Liver (tissue), 3 donors: Measurements from ENCODE around the gene PTTG1IP.

Source experiments
- ATF3 ChIP-seq: IDR thresholded peaks from 2 replicates; pipeline ENCODE4 v1.6.1; 2016; ENCODE audit warnings: antibody characterized with exemption
- CTCF ChIP-seq: fragments of 150-350 bp; IDR thresholded peaks from 2 replicates; pipeline ENCODE4 v1.5.1; 2017; ENCODE audit warnings: improper control_type of control experiment, low read depth, low read length; ENCODE audit not compliant: missing input control
- EGR1 ChIP-seq, 2 donors: IDR thresholded peaks; 2 replicates each; pipeline ENCODE4 v1.6.1; 2016 to 2018; ENCODE audit warnings: antibody characterized with exemption in 2 of 2, low read depth in 2 of 2
- FOXA1 ChIP-seq: IDR thresholded peaks from 2 replicates; pipeline ENCODE4 v1.6.1; 2016; ENCODE audit warnings: antibody characterized with exemption
- GABPA ChIP-seq, 2 donors: IDR thresholded peaks in 1 of 2; conservative IDR thresholded peaks in 1 of 2; 2 replicates each; pipeline ENCODE4 v1.6.1; 2016; ENCODE audit warnings: antibody characterized with exemption in 2 of 2, mild to moderate bottlenecking in 1 of 2, moderate library complexity in 1 of 2
- HNF4A ChIP-seq, 2 donors: conservative IDR thresholded peaks; 2 replicates each; pipeline ENCODE4 v1.6.1; 2016; ENCODE audit warnings: antibody characterized with exemption in 2 of 2, mild to moderate bottlenecking in 2 of 2
- JUND ChIP-seq, 2 donors: IDR thresholded peaks; 2 replicates each; pipeline ENCODE4 v1.6.1; 2016; ENCODE audit warnings: antibody characterized with exemption in 2 of 2
- NR2F2 ChIP-seq: IDR thresholded peaks from 2 replicates; pipeline ENCODE4 v1.6.1; 2016; ENCODE audit warnings: antibody characterized with exemption
- REST ChIP-seq: IDR thresholded peaks from 2 replicates; pipeline ENCODE4 v1.6.1; 2016; ENCODE audit warnings: antibody characterized with exemption, mild to moderate bottlenecking
- RXRA ChIP-seq, 2 donors: IDR thresholded peaks; 2 replicates each; pipeline ENCODE4 v1.6.1; 2017 to 2018; ENCODE audit warnings: antibody characterized with exemption in 2 of 2, mild to moderate bottlenecking in 1 of 2
- SP1 ChIP-seq: IDR thresholded peaks from 2 replicates; pipeline ENCODE4 v1.6.1; 2018; ENCODE audit warnings: antibody characterized with exemption, mild to moderate bottlenecking
- TAF1 ChIP-seq: conservative IDR thresholded peaks from 2 replicates; pipeline ENCODE4 v1.6.1; 2016; ENCODE audit warnings: antibody characterized with exemption, mild to moderate bottlenecking
- ZBTB33 ChIP-seq: IDR thresholded peaks from 2 replicates; pipeline ENCODE4 v1.6.1; 2016; ENCODE audit warnings: antibody characterized with exemption
- donor health status: healthy.
- donor health status: healthy.

GRCh38 chr21:44867464-44867863 is 6.0 kb downstream of the PTTG1IP start:
- TF ChIP-seq CTCF, result no peak
- no peak for TF ChIP-seq NR2F2
- TF ChIP-seq REST, result no peak
- TF ChIP-seq ZBTB33, result no peak
- no peak for TF ChIP-seq RXRA (IDR thresholded peaks at IDR 0.05)
- TF ChIP-seq GABPA (IDR thresholded peaks at IDR 0.05 in 1 of 2, conservative IDR thresholded peaks at IDR 0.05 in 1 of 2), result no peak
- no peak for TF ChIP-seq ATF3
- TF ChIP-seq JUND (IDR thresholded peaks at IDR 0.05), result no peak
- no peak for TF ChIP-seq EGR1 (IDR thresholded peaks at IDR 0.05; ENCODE audit: low read depth in 2 of 2)
- TF ChIP-seq FOXA1, result no peak
- TF ChIP-seq HNF4A (conservative IDR thresholded peaks at IDR 0.05), result no peak
- no peak for TF ChIP-seq SP1
- no peak for TF ChIP-seq TAF1
